ENCODE data around the gene ARHGAP28. TPM values are rescaled to one million over a fixed set of nuclear protein-coding genes. Genes with fewer than 3 reads are reported as not detected.

ARHGAP28 gene
- total RNA-seq, 1 donor from 2014 or later, result 15.7 TPM

DNA sequence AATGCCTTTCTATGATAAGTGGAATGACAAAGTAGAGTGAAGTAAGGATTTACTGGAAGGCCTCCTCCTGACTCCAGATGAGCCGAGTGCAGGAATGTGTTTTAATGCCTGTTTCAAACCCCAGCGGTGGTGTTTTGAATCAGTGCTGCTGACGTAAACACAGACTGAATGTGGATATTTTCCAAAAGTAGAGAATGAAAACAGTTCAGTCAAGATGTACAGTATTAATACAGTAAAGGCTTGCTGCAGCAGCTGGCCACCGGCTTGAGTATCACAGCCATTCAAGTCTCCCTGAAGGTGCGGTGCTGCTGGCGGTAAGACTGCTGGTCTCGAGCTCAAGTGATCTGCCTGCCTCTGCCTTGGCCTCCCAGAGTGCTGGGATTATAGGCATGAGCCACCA is 46.7 kb downstream of the ARHGAP28 start:
- Histone ChIP-seq H3K36me3 (no peaks in the 10 kb centered on the region), H3K9me3 (no peaks in the 10 kb centered on the region), H3K4me1 (peaks cover 1% of the 10 kb centered on the region), H3K4me3 (no peak overlapping the region), H3K27me3 (no peaks in the 10 kb centered on the region), H3K27ac (no peak overlapping the region)
- DNase-seq, result no peak
- TF ChIP-seq CTCF (IDR thresholded peaks at IDR 0.05), result no peak
- ATAC-seq, result no peak
- intact Hi-C loops (cut with DNase I), result no loop called here

DNA sequence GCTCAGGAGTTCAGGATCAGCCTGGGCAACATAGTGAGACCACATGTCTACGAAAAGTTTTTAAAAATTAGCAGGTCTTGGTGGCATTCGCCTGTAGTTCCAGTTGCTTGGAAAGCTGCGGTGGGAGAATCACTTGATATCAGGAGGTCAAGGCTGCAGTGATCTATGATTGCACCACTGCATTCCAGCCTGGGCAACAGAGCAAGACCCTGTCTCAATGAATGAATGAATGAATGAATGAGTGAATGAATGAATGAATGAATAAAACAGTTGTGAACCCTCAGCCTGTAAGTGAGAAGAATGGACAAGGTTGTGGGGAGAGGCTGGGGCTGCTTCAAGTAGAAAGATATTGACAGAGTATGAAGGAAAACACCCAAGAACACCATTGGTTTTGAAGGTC is 48.0 kb downstream of the ARHGAP28 start:
- Histone ChIP-seq H3K4me3 (no peak overlapping the region), H3K9me3 (no peaks in the 10 kb centered on the region), H3K4me1 (peaks cover 10% of the 10 kb centered on the region), H3K27ac (no peak overlapping the region), H3K36me3 (no peaks in the 10 kb centered on the region), H3K27me3 (no peaks in the 10 kb centered on the region)
- DNase-seq, result no peak
- no peak for TF ChIP-seq CTCF (IDR thresholded peaks at IDR 0.05)
- intact Hi-C loops (cut with DNase I), result no loop called here
- ATAC-seq, result no peak

DNA sequence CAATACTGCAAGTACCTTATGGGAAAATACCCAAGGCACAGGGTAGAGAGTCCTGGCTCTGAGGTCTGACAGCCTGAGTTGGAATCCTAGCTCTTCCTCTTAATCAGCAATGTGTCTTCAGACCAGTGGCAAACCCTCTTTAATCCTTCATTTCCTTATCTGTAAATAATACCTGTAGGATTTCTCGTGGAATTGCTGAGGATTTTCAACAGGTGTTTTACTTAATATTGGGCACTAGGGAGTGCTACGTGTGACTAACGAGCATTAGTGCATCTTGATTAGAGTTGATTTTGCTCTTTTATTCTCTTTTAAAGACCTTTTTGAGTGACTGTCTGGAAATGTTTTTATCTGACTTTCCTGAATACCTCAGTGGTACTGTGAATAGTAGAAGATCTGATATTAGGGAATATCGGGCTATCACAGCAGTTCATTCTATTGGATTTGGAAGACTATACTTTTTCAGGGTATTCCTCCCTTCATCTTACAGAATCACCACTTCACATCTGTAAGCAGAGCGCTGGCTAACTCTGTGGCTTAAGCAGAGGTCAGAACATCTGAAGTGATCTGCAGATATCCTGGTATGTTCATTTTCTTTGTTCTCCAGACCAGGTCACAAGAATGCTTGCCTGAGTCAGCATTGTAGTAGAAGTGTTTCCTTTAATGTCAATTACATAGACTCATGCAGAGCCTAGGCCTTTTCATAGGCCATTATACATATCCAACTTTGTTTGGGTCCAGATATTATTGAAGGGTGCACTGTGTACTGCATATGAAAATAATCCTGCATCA is 49.1 kb downstream of the ARHGAP28 start:
- peaks cover 10% of the 10 kb centered on the region for H3K4me1 ChIP-seq
- H3K9me3 ChIP-seq, result no peaks in the 10 kb centered on the region
- H3K4me3 ChIP-seq, result no peak overlapping the region

GRCh38 chr18:6781142-6781714 is 51.7 kb downstream of the ARHGAP28 start:
- H3K27me3 ChIP-seq, result no peaks in the 10 kb centered on the region
- H3K27ac ChIP-seq, result peak overlapping the region; percentile 44
- ATAC-seq, result peak; percentile 48
- H3K9me3 ChIP-seq, result no peaks in the 10 kb centered on the region
- TF ChIP-seq CTCF (IDR thresholded peaks at IDR 0.05), result no peak
- DNase-seq, result no peak
- H3K36me3 ChIP-seq, result no peaks in the 10 kb centered on the region
- intact Hi-C loops (cut with DNase I), result no loop called here
- peaks cover 13% of the 10 kb centered on the region for H3K4me1 ChIP-seq
- no peak overlapping the region for H3K4me3 ChIP-seq

More for the DNA sequence above, 49.1 kb downstream of the ARHGAP28 start:
- no peak for TF ChIP-seq CTCF (IDR thresholded peaks at IDR 0.05)
- DNase-seq (no peak), ATAC-seq (no peak)
- Histone ChIP-seq H3K36me3 (no peaks in the 10 kb centered on the region), H3K27ac (no peak overlapping the region), H3K27me3 (no peaks in the 10 kb centered on the region)
- intact Hi-C loops (cut with DNase I), result no loop called here

GRCh38 chr18:6781796-6782195 is 52.3 kb downstream of the ARHGAP28 start:
- Histone ChIP-seq H3K36me3 (no peaks in the 10 kb centered on the region), H3K27ac (peak overlapping the region; percentile 44), H3K4me3 (no peak overlapping the region), H3K9me3 (no peaks in the 10 kb centered on the region), H3K27me3 (no peaks in the 10 kb centered on the region), H3K4me1 (peaks cover 13% of the 10 kb centered on the region)
- DNase-seq, result no peak
- ATAC-seq, result peak; percentile 39
- no peak for TF ChIP-seq CTCF (IDR thresholded peaks at IDR 0.05)
- intact Hi-C loops (cut with DNase I), result no loop called here
